H9 (cell line): ENCODE measurements around the gene AGPAT1. TPM values are rescaled to one million over a fixed set of nuclear protein-coding genes. Genes with fewer than 3 reads are reported as not detected.

Experiments
- DNase-seq: peaks from one replicate; pipeline ENCODE4 v3.0.0-alpha.2; 2017
- H2AFZ ChIP-seq: one replicate; pipeline ENCODE4 v1.6.1; 2013; ENCODE audit warnings: mild to moderate bottlenecking, low read length, control low read depth, moderate library complexity
- H2AK5ac ChIP-seq: 2 replicates; pipeline ENCODE4 v1.6.1; 2013; ENCODE audit warnings: low read length, control low read depth, mixed read lengths; ENCODE audit not compliant: insufficient read length
- H2BK120ac ChIP-seq: one replicate; pipeline ENCODE4 v1.6.1; 2013; ENCODE audit warnings: low read depth, mild to moderate bottlenecking, low read length, control low read depth, inconsistent platforms; ENCODE audit not compliant: poor library complexity, severe bottlenecking
- H2BK12ac ChIP-seq: 2 replicates; pipeline ENCODE4 v1.6.1; 2013; ENCODE audit warnings: low read length, control low read depth, mixed read lengths, low read depth; ENCODE audit not compliant: insufficient read length
- H2BK15ac ChIP-seq: 2 replicates; pipeline ENCODE4 v1.6.1; 2013; ENCODE audit warnings: low read depth, low read length, control low read depth
- H2BK20ac ChIP-seq: one replicate; pipeline ENCODE4 v1.6.1; 2013; ENCODE audit warnings: low read depth, mild to moderate bottlenecking, low read length, control low read depth, inconsistent platforms; ENCODE audit not compliant: poor library complexity, severe bottlenecking
- H2BK5ac ChIP-seq: 2 replicates; pipeline ENCODE4 v1.6.1; 2013; ENCODE audit warnings: low read length, control low read depth, mixed read lengths; ENCODE audit not compliant: insufficient read length
- H3K14ac ChIP-seq: 2 replicates; pipeline ENCODE4 v1.6.1; 2013; ENCODE audit warnings: low read length, control low read depth; ENCODE audit not compliant: insufficient read depth
- H3K18ac ChIP-seq: 2 replicates; pipeline ENCODE4 v1.6.1; 2013; ENCODE audit warnings: low read depth, mild to moderate bottlenecking, mixed read lengths, low read length, control low read depth; ENCODE audit not compliant: insufficient read length
- H3K23ac ChIP-seq: 2 replicates; pipeline ENCODE4 v1.6.1; 2013; ENCODE audit warnings: low read length, control low read depth, mixed read lengths, low read depth; ENCODE audit not compliant: insufficient read length
- H3K23me2 ChIP-seq: 2 replicates; pipeline ENCODE4 v1.6.1; 2013; ENCODE audit warnings: low read depth, mild to moderate bottlenecking, mixed read lengths, low read length, control low read depth; ENCODE audit not compliant: insufficient read length, poor library complexity, severe bottlenecking
- H3K27ac ChIP-seq: 2 replicates; pipeline ENCODE4 v1.5.1; 2013; ENCODE audit warnings: low read length, control low read depth, mixed read lengths, low read depth; ENCODE audit not compliant: insufficient read length
- H3K27me3 ChIP-seq: 2 replicates; pipeline ENCODE4 v1.6.1; 2013; ENCODE audit warnings: low read length, control low read depth, inconsistent platforms; ENCODE audit not compliant: insufficient read depth
- H3K4ac ChIP-seq: 2 replicates; pipeline ENCODE4 v1.6.1; 2013; ENCODE audit warnings: low read depth, mild to moderate bottlenecking, control low read depth, inconsistent platforms, low read length, moderate library complexity
- H3K4me1 ChIP-seq: 2 replicates; pipeline ENCODE4 v1.6.1; 2013; ENCODE audit warnings: low read length, control low read depth, inconsistent platforms; ENCODE audit not compliant: insufficient read depth
- H3K4me2 ChIP-seq: 2 replicates; pipeline ENCODE4 v1.6.1; 2013; ENCODE audit warnings: low read length, control low read depth, mixed read lengths; ENCODE audit not compliant: insufficient read length, insufficient read depth
- H3K56ac ChIP-seq: 2 replicates; pipeline ENCODE4 v1.6.1; 2013; ENCODE audit warnings: low read depth, mild to moderate bottlenecking, mixed read lengths, low read length, control low read depth; ENCODE audit not compliant: insufficient read length
- H3K79me1 ChIP-seq: 2 replicates; pipeline ENCODE4 v1.6.1; 2013; ENCODE audit warnings: low read depth, mild to moderate bottlenecking, moderate library complexity, low read length, control low read depth, inconsistent platforms; ENCODE audit not compliant: insufficient read depth, poor library complexity, severe bottlenecking
- H3K79me2 ChIP-seq: 2 replicates; pipeline ENCODE4 v1.6.1; 2013; ENCODE audit warnings: low read length, control low read depth, inconsistent platforms; ENCODE audit not compliant: insufficient read depth
- H3K9ac ChIP-seq: 2 replicates; pipeline ENCODE4 v1.6.1; 2013; ENCODE audit warnings: low read length, control low read depth, mixed read lengths; ENCODE audit not compliant: insufficient read length; ENCODE audit errors: extremely low read depth
- H3K9me3 ChIP-seq: one replicate; pipeline ENCODE4 v1.6.1; 2013; ENCODE audit warnings: low read depth, low read length, inconsistent platforms; ENCODE audit not compliant: control insufficient read depth
- H3T11ph ChIP-seq: one replicate; pipeline ENCODE4 v1.6.1; 2013; ENCODE audit warnings: mild to moderate bottlenecking, low read length, control low read depth, inconsistent platforms
- H4K20me1 ChIP-seq: one replicate; pipeline ENCODE4 v1.6.1; 2013; ENCODE audit not compliant: control insufficient read depth, insufficient read length, insufficient read depth
- H4K5ac ChIP-seq: 2 replicates; pipeline ENCODE4 v1.6.1; 2013; ENCODE audit warnings: low read depth, mild to moderate bottlenecking, mixed read lengths, low read length, control low read depth; ENCODE audit not compliant: insufficient read length
- H4K8ac ChIP-seq: replicated peaks from 2 replicates; pipeline ENCODE4 v1.6.1; 2013; ENCODE audit warnings: low read length, control low read depth, mixed read lengths, low read depth; ENCODE audit not compliant: insufficient read length
- H4K91ac ChIP-seq: 2 replicates; pipeline ENCODE4 v1.6.1; 2013; ENCODE audit warnings: low read depth, mild to moderate bottlenecking, moderate library complexity, mixed read lengths, low read length, control low read depth; ENCODE audit not compliant: insufficient read length
- H3K27ac Mint-ChIP-seq, 3 experiments: 2 replicates in 2 of 3; 3 replicates in 1 of 3; pipeline ENCODE4 v1.8.0; 2020 to 2021; ENCODE audit warnings: mixed read lengths in 3 of 3, mild to moderate bottlenecking in 1 of 3, moderate library complexity in 1 of 3
- H3K27me3 Mint-ChIP-seq: 2 replicates; pipeline ENCODE4 v1.8.0; 2021; ENCODE audit warnings: low read depth, mild to moderate bottlenecking, moderate library complexity, mixed read lengths
- H3K36me3 Mint-ChIP-seq, 3 experiments: 2 replicates in 2 of 3; 3 replicates in 1 of 3; pipeline ENCODE4 v1.8.0; 2020 to 2021; ENCODE audit warnings: low read depth in 3 of 3, mixed read lengths in 3 of 3; ENCODE audit not compliant: insufficient read depth in 1 of 3
- H3K4me1 Mint-ChIP-seq, 2 experiments: 2 replicates each; pipeline ENCODE4 v1.8.0; 2020; ENCODE audit warnings: mixed read lengths in 2 of 2
- H3K4me3 Mint-ChIP-seq, 2 experiments: 2 replicates in 1 of 2; 3 replicates in 1 of 2; pipeline ENCODE4 v1.8.0; 2020 to 2021; ENCODE audit warnings: mild to moderate bottlenecking in 2 of 2, mixed read lengths in 2 of 2, moderate library complexity in 1 of 2
- H3K9me3 Mint-ChIP-seq, 2 experiments: 2 replicates in 1 of 2; 3 replicates in 1 of 2; pipeline ENCODE4 v1.8.0; 2020; ENCODE audit warnings: mild to moderate bottlenecking in 2 of 2, mixed read lengths in 2 of 2, moderate library complexity in 1 of 2
- WGBS: extraction: QIAGEN DNeasy Blood & Tissue Kit; methylation state at CpG from one replicate; pipeline ENCODE4 v1.1.7; 2013; ENCODE audit warnings: missing lambda C conversion rate, low lambda C conversion rate, mixed read lengths; ENCODE audit not compliant: insufficient read length; ENCODE audit errors: extremely low coverage; 5-methylcytosine and 5-hydroxymethylcytosine counted together
- total RNA-seq: library from RNA; stranded (reverse); gene quantifications from 2 replicates; pipeline ENCODE4 v1.2.1, GENCODE V29; 2021
- TF ChIP-seq, protein P1 (sequence below): fragments of 200-600 bp; sonication (generic); conservative IDR thresholded peaks from 3 replicates; pipeline ENCODE4 v1.8.0; 2021; ENCODE audit warnings: antibody characterized with exemption, mild to moderate bottlenecking

The AGPAT1 gene
- total RNA-seq, 1 experiment from 2014 or later = 89.5 TPM

DNA sequence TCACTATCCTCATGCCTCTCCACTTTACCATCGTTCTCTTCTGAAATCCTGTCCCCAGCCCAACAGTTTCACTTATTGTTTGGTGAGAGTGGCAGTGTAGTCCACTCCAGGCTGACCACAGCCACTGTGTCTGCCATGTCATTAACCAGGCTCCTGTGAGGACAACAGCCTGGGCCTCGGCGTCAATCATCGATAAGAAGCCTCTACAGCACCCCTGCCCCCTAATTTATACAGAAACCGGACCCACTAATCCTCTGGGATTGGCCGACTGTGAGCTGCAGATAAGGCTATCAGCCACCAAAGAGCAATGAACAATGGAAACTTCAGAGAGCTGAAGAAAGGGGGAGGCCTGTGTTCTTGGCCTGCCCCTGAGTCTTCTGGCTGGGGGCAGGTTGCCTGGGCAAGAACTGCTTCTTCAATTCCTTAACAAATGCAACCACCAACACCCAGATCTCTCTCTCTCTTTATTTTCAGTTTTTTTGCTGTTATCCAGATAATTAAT, 8.1 kb downstream of the AGPAT1 start:
- H3K23me2 ChIP-seq = no peaks in the 10 kb centered on the region
- peaks cover 42 to 74% (median 56%) of the 10 kb centered on the region in 3 experiments for H3K36me3 Mint-ChIP-seq
- H3K9ac ChIP-seq = no peak overlapping the region
- no peak overlapping the region for H4K8ac ChIP-seq
- no peaks in the 10 kb centered on the region for H3K79me2 ChIP-seq
- H3K56ac ChIP-seq = no peak overlapping the region
- H3K27ac Mint-ChIP-seq = peak overlapping the region in 2 of 3 experiments; percentile 38 to 66; a peak in 6 of 7 replicates
- H3K23ac ChIP-seq = no peak overlapping the region
- H2BK5ac ChIP-seq = no peak overlapping the region
- no peaks in the 10 kb centered on the region; the same call in 1 of the 2 replicates for H3K27me3 Mint-ChIP-seq
- no peak overlapping the region for H4K91ac ChIP-seq
- no peak overlapping the region for H3T11ph ChIP-seq
- no peak overlapping the region for H4K5ac ChIP-seq
- peaks cover 6 to 22% of the 10 kb centered on the region in 2 experiments; a peak in 3 of 4 replicates for H3K4me1 Mint-ChIP-seq
- no peak overlapping the region for H3K4me2 ChIP-seq
- H2AFZ ChIP-seq = no peak overlapping the region
- TF ChIP-seq, protein P1, sequence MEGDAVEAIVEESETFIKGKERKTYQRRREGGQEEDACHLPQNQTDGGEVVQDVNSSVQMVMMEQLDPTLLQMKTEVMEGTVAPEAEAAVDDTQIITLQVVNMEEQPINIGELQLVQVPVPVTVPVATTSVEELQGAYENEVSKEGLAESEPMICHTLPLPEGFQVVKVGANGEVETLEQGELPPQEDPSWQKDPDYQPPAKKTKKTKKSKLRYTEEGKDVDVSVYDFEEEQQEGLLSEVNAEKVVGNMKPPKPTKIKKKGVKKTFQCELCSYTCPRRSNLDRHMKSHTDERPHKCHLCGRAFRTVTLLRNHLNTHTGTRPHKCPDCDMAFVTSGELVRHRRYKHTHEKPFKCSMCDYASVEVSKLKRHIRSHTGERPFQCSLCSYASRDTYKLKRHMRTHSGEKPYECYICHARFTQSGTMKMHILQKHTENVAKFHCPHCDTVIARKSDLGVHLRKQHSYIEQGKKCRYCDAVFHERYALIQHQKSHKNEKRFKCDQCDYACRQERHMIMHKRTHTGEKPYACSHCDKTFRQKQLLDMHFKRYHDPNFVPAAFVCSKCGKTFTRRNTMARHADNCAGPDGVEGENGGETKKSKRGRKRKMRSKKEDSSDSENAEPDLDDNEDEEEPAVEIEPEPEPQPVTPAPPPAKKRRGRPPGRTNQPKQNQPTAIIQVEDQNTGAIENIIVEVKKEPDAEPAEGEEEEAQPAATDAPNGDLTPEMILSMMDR = no peak
- H3K18ac ChIP-seq = no peak overlapping the region
- no peaks in the 10 kb centered on the region for H3K27me3 ChIP-seq
- H2AK5ac ChIP-seq = no peak overlapping the region
- no peak overlapping the region for H3K27ac ChIP-seq
- peaks cover 2% of the 10 kb centered on the region for H4K20me1 ChIP-seq
- no peak overlapping the region for H3K4ac ChIP-seq
- WGBS = no CpG with 5 or more reads among the region's 6 CpGs
- H3K14ac ChIP-seq = no peak overlapping the region
- H3K4me3 Mint-ChIP-seq = peak overlapping the region in 1 of 2 experiments; percentile 2; a peak in 1 of 5 replicates
- no peaks in the 10 kb centered on the region for H3K9me3 ChIP-seq
- DNase-seq = no peak
- H2BK12ac ChIP-seq = no peak overlapping the region
- no peak overlapping the region for H2BK20ac ChIP-seq
- no peaks in the 10 kb centered on the region for H3K79me1 ChIP-seq
- H3K9me3 Mint-ChIP-seq = no peaks in the 10 kb centered on the region
- no peak overlapping the region for H2BK15ac ChIP-seq
- no peaks in the 10 kb centered on the region for H3K4me1 ChIP-seq
- H2BK120ac ChIP-seq = no peak overlapping the region
